ENCODE measurements around the gene ICE2.

Gene ICE2

DNA sequence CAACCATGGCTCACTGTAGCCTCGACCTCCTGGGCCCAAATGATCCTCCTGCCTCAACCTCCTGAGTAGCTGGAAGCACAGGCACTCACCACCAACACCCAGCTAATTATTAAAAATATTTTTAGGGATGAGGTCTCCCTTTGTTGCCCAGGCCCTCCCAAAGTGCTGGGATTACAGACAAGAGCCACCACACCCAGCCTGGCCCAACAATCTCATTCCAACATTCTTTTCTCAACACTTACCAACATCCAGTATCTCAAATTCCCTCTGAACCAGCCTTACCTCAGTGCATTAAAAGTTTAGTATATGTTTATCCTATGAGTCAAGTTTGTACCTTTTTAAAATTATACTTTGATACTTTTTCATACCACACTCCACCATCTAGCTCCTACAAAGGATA, 106.2 kb downstream of the ICE2 start:
- Histone ChIP-seq H3K4me1 (ENCODE audit: insufficient read depth, insufficient read length) (peaks cover 7% of the 10 kb centered on the region), H3K9ac (ENCODE audit: insufficient read length, low read depth) (no peak overlapping the region), H3K9me3 (ENCODE audit: insufficient read depth, low read length) (peaks cover 26% of the 10 kb centered on the region), H3K27me3 (ENCODE audit: insufficient read depth, insufficient read length) (no peaks in the 10 kb centered on the region), H3K4me3 (ENCODE audit: insufficient read length, low read depth) (no peak overlapping the region), H3K36me3 (ENCODE audit: insufficient read depth, insufficient read length, low read length) (peaks cover 78% of the 10 kb centered on the region)
- no peak for DNase-seq (ENCODE audit: low read depth, low spot score)
- TF ChIP-seq ZNF274 (IDR thresholded peaks at IDR 0.05; ENCODE audit: low read depth, low read length) (no peak), SUZ12 (IDR thresholded peaks at IDR 0.05; ENCODE audit: extremely low read depth, insufficient read depth, insufficient read length) (no peak), YY1 (IDR thresholded peaks at IDR 0.05; ENCODE audit: insufficient read depth, insufficient read length) (no peak)

- peaks cover 7% of the 10 kb centered on the region for H3K4me1 ChIP-seq (ENCODE audit: insufficient read depth, insufficient read length)
- H3K36me3 ChIP-seq (ENCODE audit: insufficient read depth, insufficient read length, low read length), result peaks cover 73% of the 10 kb centered on the region
- no peak for DNase-seq (ENCODE audit: low read depth, low spot score)
- H3K27me3 ChIP-seq (ENCODE audit: insufficient read depth, insufficient read length), result no peaks in the 10 kb centered on the region
- H3K4me3 ChIP-seq (ENCODE audit: insufficient read length, low read depth), result no peak overlapping the region
- no peak overlapping the region for H3K9ac ChIP-seq (ENCODE audit: insufficient read length, low read depth)
- peaks cover 26% of the 10 kb centered on the region for H3K9me3 ChIP-seq (ENCODE audit: insufficient read depth, low read length)
- TF ChIP-seq ZNF274 (IDR thresholded peaks at IDR 0.05; ENCODE audit: low read depth, low read length) (no peak), SUZ12 (IDR thresholded peaks at IDR 0.05; ENCODE audit: extremely low read depth, insufficient read depth, insufficient read length) (no peak), YY1 (IDR thresholded peaks at IDR 0.05; ENCODE audit: insufficient read depth, insufficient read length) (no peak)
Measured at GRCh38 chr15:60372227-60372626, 106.7 kb downstream of the ICE2 start.

DNA sequence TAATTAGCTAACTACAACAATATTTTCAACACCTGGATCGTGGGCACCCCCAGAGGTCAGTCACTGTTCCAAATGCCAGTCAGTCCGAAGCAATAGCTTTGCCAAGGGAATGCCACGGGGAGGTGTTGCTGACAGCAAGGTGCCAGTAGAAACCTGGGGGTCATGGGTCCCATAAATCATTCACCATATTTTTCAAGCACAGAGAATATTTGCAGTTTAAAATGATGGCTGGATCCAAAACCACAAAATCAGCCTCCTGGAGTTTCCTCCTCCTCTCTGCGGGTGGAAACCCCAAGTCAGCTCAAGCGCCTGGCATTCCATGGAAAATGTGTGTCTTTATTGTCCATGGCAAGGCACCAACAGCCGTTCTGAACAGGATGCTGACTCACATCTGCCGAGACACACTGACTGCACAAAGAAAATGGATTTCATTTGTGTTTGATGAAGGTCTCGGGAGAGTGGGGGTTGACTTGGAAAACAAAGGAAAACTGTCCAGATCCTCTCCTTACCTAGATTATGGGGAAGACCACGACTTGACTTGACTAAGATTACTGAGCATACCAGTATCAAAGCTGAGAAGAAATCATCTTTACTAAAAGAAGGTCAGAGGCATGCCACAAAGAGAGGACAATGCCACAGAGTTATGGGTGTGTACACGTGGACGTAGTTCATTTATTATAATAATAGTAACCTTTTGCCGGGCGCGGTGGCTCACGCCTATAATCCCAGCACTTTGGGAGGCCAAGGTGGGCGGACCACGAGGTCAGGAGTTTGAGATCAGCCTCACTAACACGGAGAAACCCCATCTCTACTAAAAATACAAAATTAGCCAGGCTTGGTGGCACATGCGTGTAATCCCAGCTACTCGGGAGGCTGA, 107.5 kb downstream of the ICE2 start:
- peaks cover 65% of the 10 kb centered on the region for H3K36me3 ChIP-seq (ENCODE audit: insufficient read depth, insufficient read length, low read length)
- no peak for DNase-seq (ENCODE audit: low read depth, low spot score)

GRCh38 chr15:60370869-60371136, 108.1 kb downstream of the ICE2 start:
- Histone ChIP-seq H3K4me1 (ENCODE audit: insufficient read depth, insufficient read length) (no peaks in the 10 kb centered on the region), H3K9ac (ENCODE audit: insufficient read length, low read depth) (no peak overlapping the region), H3K4me3 (ENCODE audit: insufficient read length, low read depth) (no peak overlapping the region), H3K9me3 (ENCODE audit: insufficient read depth, low read length) (peaks cover 26% of the 10 kb centered on the region), H3K27me3 (ENCODE audit: insufficient read depth, insufficient read length) (no peaks in the 10 kb centered on the region), H3K36me3 (ENCODE audit: insufficient read depth, insufficient read length, low read length) (peaks cover 62% of the 10 kb centered on the region)
- DNase-seq (ENCODE audit: low read depth, low spot score), result no peak
- TF ChIP-seq SUZ12 (IDR thresholded peaks at IDR 0.05; ENCODE audit: extremely low read depth, insufficient read depth, insufficient read length), result no peak
- TF ChIP-seq ZNF274 (IDR thresholded peaks at IDR 0.05; ENCODE audit: low read depth, low read length), result no peak
- TF ChIP-seq YY1 (IDR thresholded peaks at IDR 0.05; ENCODE audit: insufficient read depth, insufficient read length), result no peak

More for the DNA sequence above, 107.5 kb downstream of the ICE2 start:
- H3K9ac ChIP-seq (ENCODE audit: insufficient read length, low read depth), result no peak overlapping the region
- peaks cover 2% of the 10 kb centered on the region for H3K4me1 ChIP-seq (ENCODE audit: insufficient read depth, insufficient read length)
- no peak for TF ChIP-seq ZNF274 (IDR thresholded peaks at IDR 0.05; ENCODE audit: low read depth, low read length)
- TF ChIP-seq SUZ12 (IDR thresholded peaks at IDR 0.05; ENCODE audit: extremely low read depth, insufficient read depth, insufficient read length), result no peak
- TF ChIP-seq YY1 (IDR thresholded peaks at IDR 0.05; ENCODE audit: insufficient read depth, insufficient read length), result no peak
- H3K9me3 ChIP-seq (ENCODE audit: insufficient read depth, low read length), result peaks cover 26% of the 10 kb centered on the region
- H3K4me3 ChIP-seq (ENCODE audit: insufficient read length, low read depth), result no peak overlapping the region
- no peaks in the 10 kb centered on the region for H3K27me3 ChIP-seq (ENCODE audit: insufficient read depth, insufficient read length)

DNA sequence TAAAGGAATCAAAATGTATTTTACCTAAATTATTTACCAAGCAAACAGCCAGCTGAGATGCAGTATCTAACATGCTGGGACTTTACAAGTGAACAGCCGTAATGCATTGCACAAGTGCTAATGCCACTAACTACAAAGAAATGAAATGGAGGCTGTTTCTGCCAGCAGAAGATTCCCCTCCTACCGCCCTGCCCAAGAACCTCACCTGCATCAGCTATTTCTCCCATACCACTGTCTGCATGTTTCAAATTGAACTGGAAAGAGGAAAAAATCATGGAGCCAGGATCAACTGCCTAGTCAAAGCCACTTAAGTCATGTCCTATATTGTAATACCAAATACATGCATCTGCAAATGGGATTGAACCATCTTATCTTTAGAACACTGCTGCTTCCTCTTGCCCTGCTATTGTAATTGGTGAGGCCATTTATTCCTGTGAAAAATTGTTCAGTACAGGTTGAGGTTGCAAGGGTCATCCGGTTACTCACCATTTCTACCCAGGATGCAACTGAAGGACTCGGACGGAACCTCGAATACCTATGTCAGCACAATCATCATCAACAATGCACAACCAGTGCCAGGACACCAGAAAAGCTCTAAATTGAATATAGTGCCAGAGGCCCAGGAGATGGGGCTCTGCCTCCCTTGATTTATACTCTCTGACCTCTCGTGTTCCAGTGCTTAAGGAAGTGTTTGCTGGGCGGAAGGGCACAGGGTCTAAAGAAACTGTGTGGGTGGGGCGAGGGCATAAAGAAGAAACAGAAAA, 108.7 kb downstream of the ICE2 start:
- TF ChIP-seq ZNF274 (IDR thresholded peaks at IDR 0.05; ENCODE audit: low read depth, low read length), result no peak
- TF ChIP-seq SUZ12 (IDR thresholded peaks at IDR 0.05; ENCODE audit: extremely low read depth, insufficient read depth, insufficient read length), result no peak
- TF ChIP-seq YY1 (IDR thresholded peaks at IDR 0.05; ENCODE audit: insufficient read depth, insufficient read length), result no peak
- DNase-seq (ENCODE audit: low read depth, low spot score), result no peak
- H3K36me3 ChIP-seq (ENCODE audit: insufficient read depth, insufficient read length, low read length), result peaks cover 62% of the 10 kb centered on the region
- no peaks in the 10 kb centered on the region for H3K27me3 ChIP-seq (ENCODE audit: insufficient read depth, insufficient read length)
- H3K4me3 ChIP-seq (ENCODE audit: insufficient read length, low read depth), result no peak overlapping the region
- no peaks in the 10 kb centered on the region for H3K4me1 ChIP-seq (ENCODE audit: insufficient read depth, insufficient read length)
- H3K9me3 ChIP-seq (ENCODE audit: insufficient read depth, low read length), result peaks cover 26% of the 10 kb centered on the region
- no peak overlapping the region for H3K9ac ChIP-seq (ENCODE audit: insufficient read length, low read depth)

DNA sequence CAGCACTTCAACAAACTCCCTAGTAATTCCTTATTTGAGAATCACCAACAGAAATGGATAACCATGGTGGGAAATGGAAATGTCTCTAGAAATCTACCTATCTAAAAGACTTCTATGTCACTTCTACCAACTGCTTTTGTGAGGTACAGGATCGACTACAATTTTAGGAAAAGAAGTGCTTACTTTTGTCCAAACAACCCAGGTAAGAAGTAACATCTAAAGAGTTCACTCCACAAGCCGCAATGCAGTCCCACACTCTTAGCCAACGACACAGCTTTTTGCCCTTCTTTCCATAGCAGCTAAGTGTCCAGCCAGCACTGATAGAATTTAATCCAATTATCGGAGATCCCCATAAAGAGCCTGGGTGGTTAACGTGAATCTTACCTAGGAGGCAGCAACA, 109.2 kb downstream of the ICE2 start:
- no peak for DNase-seq (ENCODE audit: low read depth, low spot score)

More for the DNA sequence above, 109.2 kb downstream of the ICE2 start:
- Histone ChIP-seq H3K36me3 (ENCODE audit: insufficient read depth, insufficient read length, low read length) (peaks cover 68% of the 10 kb centered on the region), H3K4me1 (ENCODE audit: insufficient read depth, insufficient read length) (no peaks in the 10 kb centered on the region), H3K9me3 (ENCODE audit: insufficient read depth, low read length) (peaks cover 26% of the 10 kb centered on the region), H3K9ac (ENCODE audit: insufficient read length, low read depth) (no peak overlapping the region), H3K27me3 (ENCODE audit: insufficient read depth, insufficient read length) (no peaks in the 10 kb centered on the region), H3K4me3 (ENCODE audit: insufficient read length, low read depth) (no peak overlapping the region)
- no peak for TF ChIP-seq ZNF274 (IDR thresholded peaks at IDR 0.05; ENCODE audit: low read depth, low read length)
- no peak for TF ChIP-seq YY1 (IDR thresholded peaks at IDR 0.05; ENCODE audit: insufficient read depth, insufficient read length)
- TF ChIP-seq SUZ12 (IDR thresholded peaks at IDR 0.05; ENCODE audit: extremely low read depth, insufficient read depth, insufficient read length), result no peak
